IMR-90 (cell line): ENCODE data around the gene SGMS1. TPM values are rescaled to one million over a fixed set of nuclear protein-coding genes. Genes with fewer than 3 reads are reported as not detected.
A peak's percentile ranks its signal among the peaks of the same experiment; 100 is the strongest.

Experiments used
- ATAC-seq: fragments of 200-7000 bp; cut with Tn5 transposase; 2 replicates; pipeline ENCODE4 v1.9.1; 2020; ENCODE audit warnings: low read depth, mild to moderate bottlenecking, moderate library complexity
- BruUV-seq: library from RNA; stranded (reverse); fragments of 400-500 nt; replicated peaks from 2 replicates; lab custom pipeline; 2021; lab: Mats Ljungman, UMichigan
- CTCF ChIA-PET: fragments of 300-600 bp; formaldehyde crosslinking; extraction: SDS; loops from one replicate; lab custom pipeline; 2021; ENCODE audit warnings: antibody characterized with exemption; lab: Yijun Ruan, JAX
- POLR2A ChIA-PET: fragments of 300-600 bp; sonication (Branson Sonifier 250); formaldehyde crosslinking; loops from one replicate; lab custom pipeline; 2022; ENCODE audit warnings: antibody characterized with exemption; ENCODE audit not compliant: unreplicated experiment; lab: Charles Lee
- DNase-seq: peaks from one replicate; pipeline ENCODE4 v3.0.0; 2013
- H2AFZ ChIP-seq: replicated peaks from 2 replicates; pipeline ENCODE3; 2013; ENCODE audit warnings: low read length, mild to moderate bottlenecking; ENCODE audit not compliant: poor library complexity
- H2AK5ac ChIP-seq: 2 replicates; pipeline ENCODE4 v1.6.1; 2013; ENCODE audit warnings: low read depth, low read length, inconsistent platforms
- H2AK9ac ChIP-seq: replicated peaks from 2 replicates; pipeline ENCODE3; 2013; ENCODE audit warnings: mild to moderate bottlenecking, low read depth, low read length, moderate library complexity; ENCODE audit not compliant: poor library complexity
- H2BK120ac ChIP-seq: 2 replicates; pipeline ENCODE4 v1.6.1; 2013; ENCODE audit warnings: low read depth, low read length, inconsistent platforms
- H2BK15ac ChIP-seq: 3 replicates; pipeline ENCODE4 v1.6.1; 2013; ENCODE audit warnings: low read depth, low read length, inconsistent platforms
- H2BK20ac ChIP-seq: 2 replicates; pipeline ENCODE4 v1.6.1; 2013; ENCODE audit warnings: low read depth, mild to moderate bottlenecking, inconsistent platforms, low read length, moderate library complexity
- H2BK5ac ChIP-seq: 2 replicates; pipeline ENCODE4 v1.6.1; 2013; ENCODE audit warnings: mild to moderate bottlenecking, low read depth, low read length, inconsistent platforms; ENCODE audit not compliant: poor library complexity, severe bottlenecking
- H3K14ac ChIP-seq: replicated peaks from 2 replicates; pipeline ENCODE4 v1.6.1; 2013; ENCODE audit warnings: low read depth, low read length, inconsistent platforms
- H3K18ac ChIP-seq: 2 replicates; pipeline ENCODE4 v1.6.1; 2013; ENCODE audit warnings: low read depth, low read length, control low read depth
- H3K23ac ChIP-seq: 2 replicates; pipeline ENCODE4 v1.6.1; 2013; ENCODE audit warnings: low read depth, low read length, inconsistent platforms
- H3K27ac ChIP-seq: 2 replicates; pipeline ENCODE4 v1.5.1; 2013; ENCODE audit warnings: mild to moderate bottlenecking, control low read depth, low read length; ENCODE audit not compliant: insufficient read depth
- H3K27me3 ChIP-seq: 2 replicates; pipeline ENCODE4 v1.6.1; 2013; ENCODE audit warnings: low read length; ENCODE audit not compliant: control insufficient read depth, insufficient read depth
- H3K36me3 ChIP-seq: 2 replicates; pipeline ENCODE4 v1.6.1; 2013; ENCODE audit warnings: low read length, mixed read lengths; ENCODE audit not compliant: control insufficient read depth, insufficient read depth
- H3K4ac ChIP-seq: 2 replicates; pipeline ENCODE4 v1.6.1; 2013; ENCODE audit warnings: low read depth, low read length, inconsistent platforms
- H3K4me1 ChIP-seq: 2 replicates; pipeline ENCODE4 v1.6.1; 2013; ENCODE audit warnings: low read length, mixed read lengths; ENCODE audit not compliant: control insufficient read depth, insufficient read depth
- H3K4me2 ChIP-seq: 2 replicates; pipeline ENCODE4 v1.6.1; 2013; ENCODE audit warnings: low read depth, mild to moderate bottlenecking, control low read depth, low read length, moderate library complexity
- H3K4me3 ChIP-seq: 2 replicates; pipeline ENCODE4 v1.5.1; 2013; ENCODE audit warnings: low read depth, mild to moderate bottlenecking, control low read depth, low read length, moderate library complexity; ENCODE audit not compliant: insufficient read depth
- H3K56ac ChIP-seq: 2 replicates; pipeline ENCODE4 v1.6.1; 2013; ENCODE audit warnings: low read length, inconsistent platforms; ENCODE audit not compliant: insufficient read depth; ENCODE audit errors: extremely low read depth
- H3K79me1 ChIP-seq, 2 experiments: 2 replicates each; pipeline ENCODE4 v1.6.1; 2013; ENCODE audit warnings: low read length in 2 of 2, inconsistent platforms in 1 of 2, low read depth in 1 of 2
- H3K9ac ChIP-seq: 2 replicates; pipeline ENCODE4 v1.6.1; 2013; ENCODE audit warnings: low read depth, low read length, control low read depth
- H3K9me1 ChIP-seq: 2 replicates; pipeline ENCODE4 v1.6.1; 2013; ENCODE audit warnings: low read length, inconsistent platforms; ENCODE audit not compliant: insufficient read depth
- H3K9me3 ChIP-seq: 2 replicates; pipeline ENCODE4 v1.6.1; 2013; ENCODE audit warnings: low read length; ENCODE audit not compliant: control insufficient read depth, insufficient read depth
- H4K20me1 ChIP-seq: 2 replicates; pipeline ENCODE4 v1.6.1; 2013; ENCODE audit warnings: low read length, inconsistent platforms; ENCODE audit not compliant: insufficient read depth
- H4K5ac ChIP-seq: 2 replicates; pipeline ENCODE4 v1.6.1; 2013; ENCODE audit warnings: mild to moderate bottlenecking, low read depth, low read length, control low read depth
- H4K8ac ChIP-seq, 2 experiments: 2 replicates each; pipeline ENCODE4 v1.6.1; 2013; ENCODE audit warnings: low read depth in 2 of 2, low read length in 2 of 2, control low read depth in 1 of 2, inconsistent platforms in 1 of 2
- H4K91ac ChIP-seq: 2 replicates; pipeline ENCODE4 v1.6.1; 2013; ENCODE audit warnings: low read depth, low read length, inconsistent platforms; ENCODE audit not compliant: insufficient read depth
- MAFK ChIP-seq: IDR thresholded peaks from 2 replicates; pipeline ENCODE4 v1.6.1; 2012; ENCODE audit warnings: low read depth, low read length, improper control_type of control experiment
- MAZ ChIP-seq: IDR thresholded peaks from 2 replicates; pipeline ENCODE4 v1.6.1; 2012; ENCODE audit warnings: low read depth, mild to moderate bottlenecking, low read length, improper control_type of control experiment, moderate library complexity, borderline replicate concordance
- MXI1 ChIP-seq: IDR thresholded peaks from 2 replicates; pipeline ENCODE4 v1.6.1; 2012; ENCODE audit warnings: low read depth, mild to moderate bottlenecking, low read length, moderate library complexity, borderline replicate concordance
- WGBS, 2 experiments: methylation state at CpG; one replicate each; pipeline versions ENCODE4 v1.1.5 to v1.1.7; 2013; ENCODE audit warnings: missing lambda C conversion rate in 2 of 2; ENCODE audit not compliant: insufficient read length in 1 of 2; ENCODE audit errors: extremely low coverage in 2 of 2; 5-methylcytosine and 5-hydroxymethylcytosine counted together
- dilution Hi-C: fragments of 300-500 bp; cut with HindIII; formaldehyde crosslinking; loops from one replicate; pipeline ENCODE4 v1.14.3; 2018; ENCODE audit warnings: low sequenced_read_pairs; ENCODE audit not compliant: unreplicated experiment
- in situ Hi-C: fragments of 300-500 bp; cut with MboI; formaldehyde crosslinking; loops from 3 replicates; pipeline ENCODE4 v1.14.3; 2019; ENCODE audit warnings: low sequenced_read_pairs, inconsistent platforms, mixed read lengths
- intact Hi-C: fragments of 100-400 bp; cut with micrococcal nuclease; formaldehyde crosslinking; loops from 2 replicates; pipeline ENCODE4 v1.10.0; 2022
- polyA plus RNA-seq, 3 experiments: library from polyadenylated mRNA; depleted of rRNA; stranded (reverse); fragments of >200 nt; gene quantifications; 2 replicates each; pipeline ENCODE4 v1.2.3, GENCODE V29; 2012; ENCODE audit warnings: low replicate concordance in 1 of 3
- total RNA-seq: library from RNA; depleted of rRNA; stranded (reverse); fragments of >200 nt; gene quantifications from 2 replicates; pipeline ENCODE4 v1.2.3, GENCODE V29; 2012
- TF ChIP-seq, protein P1 (sequence below): fragments of 150-350 bp; IDR thresholded peaks from 2 replicates; pipeline ENCODE4 v1.6.1; 2017; ENCODE audit warnings: mild to moderate bottlenecking, antibody characterized with exemption, low read length, low read depth
- TF ChIP-seq, protein P2 (sequence below): fragments of 150-350 bp; IDR thresholded peaks from 2 replicates; pipeline ENCODE4 v1.6.1; 2016; ENCODE audit warnings: low read depth, mild to moderate bottlenecking, low read length, moderate library complexity, borderline replicate concordance
- TF ChIP-seq, protein P3 (sequence below): conservative IDR thresholded peaks from 2 replicates; pipeline ENCODE4 v1.5.1; 2012; ENCODE audit warnings: mild to moderate bottlenecking, low read depth, low read length, improper control_type of control experiment

SGMS1 gene
- total and polyA plus RNA-seq, 2 of the 4 experiments (the other 2 are of a cell fraction), result 9.8 to 30.8 TPM

GRCh38 chr10:50592961-50593418, 30.8 kb downstream of the SGMS1 start:
- no peaks in the 10 kb centered on the region for H3K9me3 ChIP-seq
- peak overlapping the region; percentile 22 for H2AK5ac ChIP-seq
- no peak overlapping the region for H4K8ac ChIP-seq
- in situ Hi-C loops, result no loop called here
- H3K4ac ChIP-seq, result peak overlapping the region; percentile 68; the same call in 1 of the 2 replicates
- no peak overlapping the region for H3K9ac ChIP-seq
- TF ChIP-seq, protein P1, sequence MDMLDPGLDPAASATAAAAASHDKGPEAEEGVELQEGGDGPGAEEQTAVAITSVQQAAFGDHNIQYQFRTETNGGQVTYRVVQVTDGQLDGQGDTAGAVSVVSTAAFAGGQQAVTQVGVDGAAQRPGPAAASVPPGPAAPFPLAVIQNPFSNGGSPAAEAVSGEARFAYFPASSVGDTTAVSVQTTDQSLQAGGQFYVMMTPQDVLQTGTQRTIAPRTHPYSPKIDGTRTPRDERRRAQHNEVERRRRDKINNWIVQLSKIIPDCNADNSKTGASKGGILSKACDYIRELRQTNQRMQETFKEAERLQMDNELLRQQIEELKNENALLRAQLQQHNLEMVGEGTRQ, result no peak
- TF ChIP-seq MAFK, result no peak
- TF ChIP-seq MXI1, result no peak
- TF ChIP-seq, protein P2, sequence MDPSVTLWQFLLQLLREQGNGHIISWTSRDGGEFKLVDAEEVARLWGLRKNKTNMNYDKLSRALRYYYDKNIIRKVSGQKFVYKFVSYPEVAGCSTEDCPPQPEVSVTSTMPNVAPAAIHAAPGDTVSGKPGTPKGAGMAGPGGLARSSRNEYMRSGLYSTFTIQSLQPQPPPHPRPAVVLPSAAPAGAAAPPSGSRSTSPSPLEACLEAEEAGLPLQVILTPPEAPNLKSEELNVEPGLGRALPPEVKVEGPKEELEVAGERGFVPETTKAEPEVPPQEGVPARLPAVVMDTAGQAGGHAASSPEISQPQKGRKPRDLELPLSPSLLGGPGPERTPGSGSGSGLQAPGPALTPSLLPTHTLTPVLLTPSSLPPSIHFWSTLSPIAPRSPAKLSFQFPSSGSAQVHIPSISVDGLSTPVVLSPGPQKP, result no peak
- TF ChIP-seq MAZ, result no peak
- TF ChIP-seq, protein P3, sequence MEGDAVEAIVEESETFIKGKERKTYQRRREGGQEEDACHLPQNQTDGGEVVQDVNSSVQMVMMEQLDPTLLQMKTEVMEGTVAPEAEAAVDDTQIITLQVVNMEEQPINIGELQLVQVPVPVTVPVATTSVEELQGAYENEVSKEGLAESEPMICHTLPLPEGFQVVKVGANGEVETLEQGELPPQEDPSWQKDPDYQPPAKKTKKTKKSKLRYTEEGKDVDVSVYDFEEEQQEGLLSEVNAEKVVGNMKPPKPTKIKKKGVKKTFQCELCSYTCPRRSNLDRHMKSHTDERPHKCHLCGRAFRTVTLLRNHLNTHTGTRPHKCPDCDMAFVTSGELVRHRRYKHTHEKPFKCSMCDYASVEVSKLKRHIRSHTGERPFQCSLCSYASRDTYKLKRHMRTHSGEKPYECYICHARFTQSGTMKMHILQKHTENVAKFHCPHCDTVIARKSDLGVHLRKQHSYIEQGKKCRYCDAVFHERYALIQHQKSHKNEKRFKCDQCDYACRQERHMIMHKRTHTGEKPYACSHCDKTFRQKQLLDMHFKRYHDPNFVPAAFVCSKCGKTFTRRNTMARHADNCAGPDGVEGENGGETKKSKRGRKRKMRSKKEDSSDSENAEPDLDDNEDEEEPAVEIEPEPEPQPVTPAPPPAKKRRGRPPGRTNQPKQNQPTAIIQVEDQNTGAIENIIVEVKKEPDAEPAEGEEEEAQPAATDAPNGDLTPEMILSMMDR, result no peak
- peak overlapping the region; percentile 38 for H2BK20ac ChIP-seq
- H3K23ac ChIP-seq, result peak overlapping the region; percentile 56; the same call in 1 of the 2 replicates
- no peak overlapping the region for H2AK9ac ChIP-seq
- peaks cover 16% of the 10 kb centered on the region for H3K4me1 ChIP-seq
- BruUV-seq, result no TSS peak
- ChIA-PET CTCF (no interaction called here), POLR2A (no interaction called here)
- H2BK15ac ChIP-seq, result no peak overlapping the region
- no peak overlapping the region for H4K5ac ChIP-seq
- no peaks in the 10 kb centered on the region for H3K27me3 ChIP-seq
- DNase-seq (peak; percentile 35), ATAC-seq (no peak)
- H3K4me2 ChIP-seq, result no peak overlapping the region
- no peak overlapping the region for H3K18ac ChIP-seq
- H4K91ac ChIP-seq, result no peak overlapping the region
- peak overlapping the region; percentile 11; the same call in 1 of the 2 replicates for H2BK120ac ChIP-seq
- WGBS, 2 experiments, result 50% methylated on average over 2 of the region's 7 CpGs; no CpG with 5 or more reads in 1 of the 2 experiments
- H3K56ac ChIP-seq, result no peak overlapping the region
- peaks cover 6% of the 10 kb centered on the region; the same call in 1 of the 2 replicates for H4K20me1 ChIP-seq
- H3K4me3 ChIP-seq, result no peak overlapping the region
- no peak overlapping the region for H2BK5ac ChIP-seq
- H3K9me1 ChIP-seq, result peaks cover 19% of the 10 kb centered on the region
- dilution Hi-C loops, result no loop called here
- H3K79me1 ChIP-seq, result peaks cover 20 to 46% of the 10 kb centered on the region in 2 experiments
- H3K27ac ChIP-seq, result no peak overlapping the region
- peak overlapping the region; percentile 64; the same call in 1 of the 2 replicates for H3K14ac ChIP-seq
- intact Hi-C loops, result no loop called here
- H2AFZ ChIP-seq, result no peak overlapping the region
- H3K36me3 ChIP-seq, result peaks cover 5% of the 10 kb centered on the region
